ENCODE data around the gene CERCAM.

GRCh38 chr9:128439273-128439672 lies 18.6 kb downstream of the CERCAM start:
- TF ChIP-seq CTCF (conservative IDR thresholded peaks at IDR 0.05; ENCODE audit: low read length) (no peak), EZH2phosphoT487 (IDR thresholded peaks at IDR 0.05; ENCODE audit: borderline replicate concordance) (no peak)
